Activated CD4-positive, alpha-beta T cell treated with anti-CD3 and anti-CD28 coated beads, Interleukin-2, amount 50 U/mL, for 24 hours (primary cell): ENCODE measurements around the gene ARPC1B.
"Not testable (repeated sequence)": the region's sequence is repeated elsewhere in the genome, so short reads cannot be mapped to it uniquely, and the experiment has no call there.

Experiments used
- DNase-seq, 2 donors: peaks; one replicate each; pipeline ENCODE4 v3.0.0-alpha.2; 2020; ENCODE audit warnings: low read depth in 1 of 2, low spot score in 1 of 2

Gene ARPC1B

GRCh38 chr7:99366646-99367045 lies 7.9 kb upstream of the ARPC1B start:
- DNase-seq, result no peak

GRCh38 chr7:99368750-99369389 lies 5.7 kb upstream of the ARPC1B start:
- no peak for DNase-seq

GRCh38 chr7:99369767-99370391 lies 4.7 kb upstream of the ARPC1B start:
- DNase-seq, result no peak

GRCh38 chr7:99371376-99371920 lies 3.1 kb upstream of the ARPC1B start:
- DNase-seq, result no peak

- DNase-seq, result no peak
These were observed 2.0 kb upstream of the ARPC1B start for GRCh38 chr7:99372275-99373090.

- no peak for DNase-seq
These were observed 1.2 kb upstream of the ARPC1B start for GRCh38 chr7:99373091-99374066.

- no peak for DNase-seq
These were observed 709 bp downstream of the ARPC1B start for GRCh38 chr7:99375070-99375807.

- DNase-seq, result no peak
These were observed 4.6 kb downstream of the ARPC1B start for GRCh38 chr7:99379043-99379577.

- not testable (repeated sequence) for DNase-seq
These were observed 5.1 kb downstream of the ARPC1B start for GRCh38 chr7:99379693-99380031.

- DNase-seq, result no peak
These were observed 5.7 kb downstream of the ARPC1B start for GRCh38 chr7:99380032-99380822.

- DNase-seq, result peak; percentile 65 to 91
These were observed 6.5 kb downstream of the ARPC1B start for GRCh38 chr7:99380823-99381663.

GRCh38 chr7:99381664-99382075 lies 7.1 kb downstream of the ARPC1B start:
- no peak for DNase-seq

- DNase-seq, result no peak
These were observed 8.7 kb downstream of the ARPC1B start for GRCh38 chr7:99383203-99383602.

GRCh38 chr7:99383791-99384370 lies 9.4 kb downstream of the ARPC1B start:
- DNase-seq, result no peak

GRCh38 chr7:99384523-99384922 lies 10.0 kb downstream of the ARPC1B start:
- DNase-seq, result no peak

- no peak for DNase-seq
These were observed 11.0 kb downstream of the ARPC1B start for GRCh38 chr7:99385564-99385963.

- DNase-seq, result no peak
These were observed 12.2 kb downstream of the ARPC1B start for GRCh38 chr7:99386584-99387238.
